Fibroblast of lung (primary cell): ENCODE data around the gene WDR7.

Experiments
- CTCF ChIP-seq, 2 donors: IDR thresholded peaks in 1 of 2; conservative IDR thresholded peaks in 1 of 2; 1 replicate in 1 of 2; 2 replicates in 1 of 2; pipeline ENCODE4 v1.5.1; 2011 to 2012; ENCODE audit warnings: low read length in 2 of 2, control low read depth in 1 of 2, inconsistent platforms in 1 of 2, low read depth in 1 of 2, mild to moderate bottlenecking in 1 of 2
- EZH2 ChIP-seq: IDR thresholded peaks from 2 replicates; pipeline ENCODE4 v1.5.1; 2012; ENCODE audit warnings: low read length, control low read depth, mild to moderate bottlenecking; ENCODE audit errors: missing control alignments

GRCh38 chr18:56712761-56713160 lies 61.6 kb downstream of the WDR7 start:
- TF ChIP-seq CTCF (conservative IDR thresholded peaks at IDR 0.05 in 1 of 2, IDR thresholded peaks at IDR 0.05 in 1 of 2; ENCODE audit: low read depth in 1 of 2, low read length in 2 of 2) (no peak), EZH2 (no peak)
